Measurements from ENCODE around the gene MROH7.

The MROH7 gene

GRCh38 chr1:54744696-54745095 is 103.1 kb downstream of the MROH7 start:
- no peak for DNase-seq

- no peak for DNase-seq
Measured at GRCh38 chr1:54745274-54745673, 103.7 kb downstream of the MROH7 start.

- DNase-seq = no peak
Measured at GRCh38 chr1:54745864-54746263, 104.3 kb downstream of the MROH7 start.

GRCh38 chr1:54748094-54748835 is 106.7 kb downstream of the MROH7 start:
- DNase-seq = no peak

- DNase-seq = no peak
Measured at GRCh38 chr1:54750596-54750995, 109.0 kb downstream of the MROH7 start.

GRCh38 chr1:54751426-54751825 is 109.8 kb downstream of the MROH7 start:
- no peak for DNase-seq

- no peak for DNase-seq
Measured at GRCh38 chr1:54754045-54754444, 112.5 kb downstream of the MROH7 start.

- DNase-seq = no peak
Measured at GRCh38 chr1:54754486-54755285, 113.1 kb downstream of the MROH7 start.

GRCh38 chr1:54757833-54758232 is 116.2 kb downstream of the MROH7 start:
- no peak for DNase-seq

- no peak for DNase-seq
Measured at GRCh38 chr1:54758678-54759348, 117.2 kb downstream of the MROH7 start.

Measured in NCI-H1105 (cell line).